ENCODE data around the gene ATP5F1C. TPM values are rescaled to one million over a fixed set of nuclear protein-coding genes. Genes with fewer than 3 reads are reported as not detected.
"Not testable (repeated sequence)": the region's sequence is repeated elsewhere in the genome, so short reads cannot be mapped to it uniquely, and the experiment has no call there.

The ATP5F1C gene
- total RNA-seq (100 to 1,000 TPM; 284 to 313 TPM), polyA plus RNA-seq (ENCODE audit: insufficient read length in 2 of 2) (100 to 1,000 TPM; 296 to 301 TPM)
- long read RNA-seq, donor 1, transcript ATP5F1C-207 (4 exons, 782 nt), result minor isoform, 9 of 362 reads
- long read RNA-seq, donor 1, transcript ATP5F1C-202 (10 exons, 1,163 nt), result major isoform, 161 of 362 reads
- long read RNA-seq, donor 1, transcript ATP5F1C-201 (9 exons, 1,078 nt), result minor isoform, 24 of 362 reads
- long read RNA-seq, donor 1, transcript ATP5F1C-209 (4 exons, 460 nt), result minor isoform, 25 of 362 reads
- long read RNA-seq, donor 1, partial matches to known transcripts, result 138 of 362 reads
- long read RNA-seq, donor 1, other reads (novel, unspliced or antisense), result 0 of 362 reads
- long read RNA-seq, donor 2, transcript ATP5F1C-209 (4 exons, 460 nt), result minor isoform, 7 of 121 reads
- long read RNA-seq, donor 2, transcript ATP5F1C-202 (10 exons, 1,163 nt), result major isoform, 64 of 121 reads
- long read RNA-seq, donor 2, transcript ATP5F1C-201 (9 exons, 1,078 nt), result minor isoform, 8 of 121 reads
- long read RNA-seq, donor 2, partial matches to known transcripts, result 34 of 121 reads
- long read RNA-seq, donor 2, other reads (novel, unspliced or antisense), result 0 of 121 reads
- long read RNA-seq, donor 3, transcript ATP5F1C-201 (9 exons, 1,078 nt), result minor isoform, 13 of 157 reads
- long read RNA-seq, donor 3, transcript ATP5F1C-202 (10 exons, 1,163 nt), result major isoform, 76 of 157 reads
- long read RNA-seq, donor 3, transcript ATP5F1C-209 (4 exons, 460 nt), result minor isoform, 15 of 157 reads
- long read RNA-seq, donor 3, partial matches to known transcripts, result 46 of 157 reads
- long read RNA-seq, donor 3, other reads (novel, unspliced or antisense), result 0 of 157 reads
- long read RNA-seq, donor 4, transcript ATP5F1C-201 (9 exons, 1,078 nt), result minor isoform, 90 of 476 reads
- long read RNA-seq, donor 4, transcript ATP5F1C-202 (10 exons, 1,163 nt), result major isoform, 146 of 476 reads
- long read RNA-seq, donor 4, transcript ATP5F1C-209 (4 exons, 460 nt), result minor isoform, 31 of 476 reads
- long read RNA-seq, donor 4, transcript ATP5F1C-204 (6 exons, 622 nt), result minor isoform, 6 of 476 reads
- long read RNA-seq, donor 4, partial matches to known transcripts, result 197 of 476 reads
- long read RNA-seq, donor 4, other reads (novel, unspliced or antisense), result 0 of 476 reads

GRCh38 chr10:7787857-7788638, at the start of gene ATP5F1C, which contains the start of gene KIN:
Gene ATP5F1C, plus strand, starts transcription at chr10:7788177. Its CDS starts 31 bp downstream, at chr10:7788208.
Gene KIN, minus strand, starts transcription at chr10:7787993. Its CDS starts 60 bp downstream, at chr10:7787933.
- Histone ChIP-seq H3K27ac (ENCODE audit: low read depth, low read length) (peak within 1 kb of the TSS; percentile 76), H3K9me3 (ENCODE audit: control insufficient read depth, insufficient read depth, low read length) (no peaks in the 10 kb centered on the region), H3K36me3 (ENCODE audit: control insufficient read depth, insufficient read depth, low read length) (peaks cover 9% of the 10 kb centered on the region), H3K4me3 (ENCODE audit: low read depth, low read length) (peak within 1 kb of the TSS; percentile 92), H3K4me1 (ENCODE audit: control insufficient read depth, insufficient read depth, low read length) (peaks cover 9% of the 10 kb centered on the region), H3K27me3 (ENCODE audit: control insufficient read depth, insufficient read depth, low read length) (no peaks in the 10 kb centered on the region)
- WGBS (ENCODE audit: insufficient coverage), result under 1% methylated on average over 59 of the region's 59 CpGs
- DNase-seq (ENCODE audit: low read depth in 4 of 6, low spot score in 6 of 6), result peak; percentile 89 to 99 (median 94)

- no peaks in the 10 kb centered on the region for H3K36me3 ChIP-seq (ENCODE audit: control insufficient read depth, insufficient read depth, low read length)
- DNase-seq (ENCODE audit: low read depth in 4 of 6, low spot score in 6 of 6), result no peak
- no peaks in the 10 kb centered on the region for H3K9me3 ChIP-seq (ENCODE audit: control insufficient read depth, insufficient read depth, low read length)
- no peaks in the 10 kb centered on the region for H3K4me1 ChIP-seq (ENCODE audit: control insufficient read depth, insufficient read depth, low read length)
- H3K4me3 ChIP-seq (ENCODE audit: low read depth, low read length), result no peak overlapping the region
- 89% methylated on average over 10 of the region's 20 CpGs for WGBS (ENCODE audit: insufficient coverage)
- no peak overlapping the region for H3K27ac ChIP-seq (ENCODE audit: low read depth, low read length)
- H3K27me3 ChIP-seq (ENCODE audit: control insufficient read depth, insufficient read depth, low read length), result no peaks in the 10 kb centered on the region
These were observed 49.2 kb upstream of the ATP5F1C start for GRCh38 chr10:7738536-7739407.

GRCh38 chr10:7744307-7744706, 43.7 kb upstream of the ATP5F1C start:
- WGBS (ENCODE audit: insufficient coverage), result 89% methylated on average over 1 of the region's 8 CpGs
- no peak for DNase-seq (ENCODE audit: low read depth in 4 of 6, low spot score in 6 of 6)
- H3K27me3 ChIP-seq (ENCODE audit: control insufficient read depth, insufficient read depth, low read length), result no peaks in the 10 kb centered on the region
- no peaks in the 10 kb centered on the region for H3K36me3 ChIP-seq (ENCODE audit: control insufficient read depth, insufficient read depth, low read length)
- H3K9me3 ChIP-seq (ENCODE audit: control insufficient read depth, insufficient read depth, low read length), result no peaks in the 10 kb centered on the region
- H3K4me3 ChIP-seq (ENCODE audit: low read depth, low read length), result no peak overlapping the region
- H3K4me1 ChIP-seq (ENCODE audit: control insufficient read depth, insufficient read depth, low read length), result no peaks in the 10 kb centered on the region
- no peak overlapping the region for H3K27ac ChIP-seq (ENCODE audit: low read depth, low read length)

DNA sequence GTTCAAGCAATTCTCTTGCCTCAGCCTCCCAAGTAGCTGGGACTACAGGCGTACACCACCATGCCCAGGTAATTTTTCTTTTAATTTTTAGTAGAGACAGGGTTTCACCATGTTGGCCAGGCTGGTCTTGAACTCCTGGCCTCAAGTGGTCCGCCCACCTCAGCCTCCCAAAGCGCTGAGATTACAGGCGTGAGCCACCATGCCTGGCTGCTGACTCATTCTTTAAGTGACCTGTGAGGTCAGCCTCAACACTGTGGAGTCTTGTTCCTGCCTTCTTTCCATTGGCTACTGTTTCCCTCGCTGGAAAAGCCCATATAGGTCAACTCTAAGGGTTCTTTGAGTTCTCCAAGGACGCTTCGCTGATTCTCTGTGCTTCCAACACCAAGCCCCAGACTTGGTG, 39.3 kb upstream of the ATP5F1C start:
- H3K4me3 ChIP-seq (ENCODE audit: low read depth, low read length); H3K4me1 ChIP-seq (ENCODE audit: control insufficient read depth, insufficient read depth, low read length); H3K27me3 ChIP-seq (ENCODE audit: control insufficient read depth, insufficient read depth, low read length); H3K36me3 ChIP-seq (ENCODE audit: control insufficient read depth, insufficient read depth, low read length); H3K27ac ChIP-seq (ENCODE audit: low read depth, low read length); H3K9me3 ChIP-seq (ENCODE audit: control insufficient read depth, insufficient read depth, low read length); DNase-seq (ENCODE audit: low read depth in 4 of 6, low spot score in 6 of 6): not testable (repeated sequence)
- WGBS (ENCODE audit: insufficient coverage), result 90% methylated on average over 6 of the region's 7 CpGs

DNA sequence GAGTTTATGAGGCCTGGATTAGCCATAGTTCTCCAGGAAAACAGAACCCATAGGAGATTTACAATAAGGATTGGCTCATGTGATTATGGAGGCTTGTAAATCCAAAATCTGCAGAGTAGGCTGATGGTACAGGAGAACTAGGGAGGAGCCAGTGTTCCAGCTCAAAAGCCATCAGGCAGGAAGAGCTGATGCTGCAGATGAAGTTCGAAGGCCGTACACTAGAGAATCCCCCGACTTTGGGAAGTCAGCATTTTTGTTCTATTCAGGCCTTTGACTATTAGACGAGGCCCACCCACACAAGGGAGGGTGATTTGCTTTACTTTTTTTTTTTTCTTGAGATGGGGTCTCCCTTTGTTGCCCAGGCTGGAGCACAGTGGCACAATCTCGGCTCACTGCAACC, 37.8 kb upstream of the ATP5F1C start:
- Histone ChIP-seq H3K9me3 (ENCODE audit: control insufficient read depth, insufficient read depth, low read length) (no peaks in the 10 kb centered on the region), H3K27ac (ENCODE audit: low read depth, low read length) (no peak overlapping the region), H3K4me3 (ENCODE audit: low read depth, low read length) (no peak overlapping the region), H3K4me1 (ENCODE audit: control insufficient read depth, insufficient read depth, low read length) (no peaks in the 10 kb centered on the region), H3K27me3 (ENCODE audit: control insufficient read depth, insufficient read depth, low read length) (no peaks in the 10 kb centered on the region), H3K36me3 (ENCODE audit: control insufficient read depth, insufficient read depth, low read length) (peaks cover 13% of the 10 kb centered on the region)
- 100% methylated on average over 2 of the region's 5 CpGs for WGBS (ENCODE audit: insufficient coverage)
- no peak for DNase-seq (ENCODE audit: low read depth in 4 of 6, low spot score in 6 of 6)

DNA sequence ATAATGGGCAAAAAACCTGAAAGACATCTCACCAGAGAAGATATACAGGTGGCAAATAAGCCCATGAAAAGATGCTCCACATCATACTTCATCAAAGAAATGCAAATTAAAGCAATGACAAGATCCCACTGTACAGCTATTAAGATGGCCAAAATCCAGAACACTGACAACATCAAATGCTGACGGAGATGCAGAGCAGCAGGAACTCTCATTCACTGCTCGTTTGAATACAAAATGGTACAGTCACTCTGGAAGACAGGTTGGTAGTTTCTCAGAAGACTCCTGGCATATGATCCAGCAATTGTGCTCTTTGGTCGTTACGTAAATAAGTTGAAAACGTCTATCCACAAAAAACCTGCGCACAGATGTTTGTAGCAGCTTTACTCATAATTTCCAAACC, 35.7 kb upstream of the ATP5F1C start:
- Histone ChIP-seq H3K27me3 (ENCODE audit: control insufficient read depth, insufficient read depth, low read length) (no peaks in the 10 kb centered on the region), H3K4me1 (ENCODE audit: control insufficient read depth, insufficient read depth, low read length) (no peaks in the 10 kb centered on the region), H3K27ac (ENCODE audit: low read depth, low read length) (no peak overlapping the region), H3K9me3 (ENCODE audit: control insufficient read depth, insufficient read depth, low read length) (no peaks in the 10 kb centered on the region), H3K4me3 (ENCODE audit: low read depth, low read length) (no peak overlapping the region), H3K36me3 (ENCODE audit: control insufficient read depth, insufficient read depth, low read length) (peaks cover 13% of the 10 kb centered on the region)
- no peak for DNase-seq (ENCODE audit: low read depth in 4 of 6, low spot score in 6 of 6)
- 88% methylated on average over 2 of the region's 6 CpGs for WGBS (ENCODE audit: insufficient coverage)

- no CpG with 5 or more reads among the region's 3 CpGs for WGBS (ENCODE audit: insufficient coverage)
- Histone ChIP-seq H3K4me1 (ENCODE audit: control insufficient read depth, insufficient read depth, low read length) (no peaks in the 10 kb centered on the region), H3K27me3 (ENCODE audit: control insufficient read depth, insufficient read depth, low read length) (no peaks in the 10 kb centered on the region), H3K4me3 (ENCODE audit: low read depth, low read length) (no peak overlapping the region), H3K27ac (ENCODE audit: low read depth, low read length) (no peak overlapping the region), H3K9me3 (ENCODE audit: control insufficient read depth, insufficient read depth, low read length) (no peaks in the 10 kb centered on the region), H3K36me3 (ENCODE audit: control insufficient read depth, insufficient read depth, low read length) (peaks cover 15% of the 10 kb centered on the region)
- DNase-seq (ENCODE audit: low read depth in 4 of 6, low spot score in 6 of 6), result no peak
These were observed 32.9 kb upstream of the ATP5F1C start for GRCh38 chr10:7755103-7755502.

DNA sequence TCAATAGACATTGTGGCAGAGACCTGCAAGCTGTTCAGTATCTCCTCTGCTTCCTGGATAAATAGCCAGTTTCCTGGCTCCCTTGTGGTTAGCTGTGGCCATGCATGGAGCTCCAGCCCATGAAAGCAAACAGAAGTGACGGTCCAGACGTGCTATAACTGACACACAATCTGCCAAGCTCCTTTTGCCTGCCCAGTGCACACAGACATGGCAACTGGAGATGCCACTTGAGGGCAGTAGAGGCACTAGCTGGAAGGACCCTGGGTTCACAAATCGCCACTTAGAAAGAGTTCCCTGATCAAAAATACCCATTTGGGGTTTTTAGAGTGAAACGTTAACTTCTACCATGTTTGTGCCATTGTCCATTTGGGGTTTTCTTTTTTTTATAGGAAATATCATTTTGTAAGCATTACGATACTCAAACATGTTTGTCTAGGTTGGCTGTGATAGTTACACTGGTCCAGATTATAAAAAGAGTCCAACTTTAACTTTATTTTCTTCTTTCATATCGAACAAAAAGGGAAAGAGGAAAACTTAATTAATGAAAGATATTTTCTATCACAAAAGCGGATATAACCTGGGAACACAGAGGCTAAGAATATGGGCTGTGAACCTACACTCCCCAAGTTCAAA, 31.5 kb upstream of the ATP5F1C start:
- Histone ChIP-seq H3K27me3 (ENCODE audit: control insufficient read depth, insufficient read depth, low read length) (no peaks in the 10 kb centered on the region), H3K36me3 (ENCODE audit: control insufficient read depth, insufficient read depth, low read length) (peaks cover 15% of the 10 kb centered on the region), H3K9me3 (ENCODE audit: control insufficient read depth, insufficient read depth, low read length) (no peaks in the 10 kb centered on the region), H3K27ac (ENCODE audit: low read depth, low read length) (no peak overlapping the region), H3K4me3 (ENCODE audit: low read depth, low read length) (no peak overlapping the region), H3K4me1 (ENCODE audit: control insufficient read depth, insufficient read depth, low read length) (no peaks in the 10 kb centered on the region)
- DNase-seq (ENCODE audit: low read depth in 4 of 6, low spot score in 6 of 6), result no peak
- 86% methylated on average over 3 of the region's 7 CpGs for WGBS (ENCODE audit: insufficient coverage)

Measured in spinal cord (tissue), 10 donors.